NCI-H1436 treated with DMSO at 0.1 percent for 48 hours (cell line): ENCODE measurements around the gene SPATA7.
A peak's percentile ranks its signal among the peaks of the same experiment; 100 is the strongest.
"Not testable (repeated sequence)": the region's sequence is repeated elsewhere in the genome, so short reads cannot be mapped to it uniquely, and the experiment has no call there.

Source experiments
- DNase-seq: peaks from one replicate; lab custom pipeline; 2025; lab: John Stamatoyannopoulos, UW

The SPATA7 gene, protein sequence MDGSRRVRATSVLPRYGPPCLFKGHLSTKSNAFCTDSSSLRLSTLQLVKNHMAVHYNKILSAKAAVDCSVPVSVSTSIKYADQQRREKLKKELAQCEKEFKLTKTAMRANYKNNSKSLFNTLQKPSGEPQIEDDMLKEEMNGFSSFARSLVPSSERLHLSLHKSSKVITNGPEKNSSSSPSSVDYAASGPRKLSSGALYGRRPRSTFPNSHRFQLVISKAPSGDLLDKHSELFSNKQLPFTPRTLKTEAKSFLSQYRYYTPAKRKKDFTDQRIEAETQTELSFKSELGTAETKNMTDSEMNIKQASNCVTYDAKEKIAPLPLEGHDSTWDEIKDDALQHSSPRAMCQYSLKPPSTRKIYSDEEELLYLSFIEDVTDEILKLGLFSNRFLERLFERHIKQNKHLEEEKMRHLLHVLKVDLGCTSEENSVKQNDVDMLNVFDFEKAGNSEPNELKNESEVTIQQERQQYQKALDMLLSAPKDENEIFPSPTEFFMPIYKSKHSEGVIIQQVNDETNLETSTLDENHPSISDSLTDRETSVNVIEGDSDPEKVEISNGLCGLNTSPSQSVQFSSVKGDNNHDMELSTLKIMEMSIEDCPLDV

GRCh38 chr14:88385212-88386101, at the start of gene SPATA7:
TSS of gene SPATA7 (plus strand) at chr14:88385657. CDS start at chr14:88385819, 162 bp downstream.
- peak; percentile 38 for DNase-seq

GRCh38 chr14:88340357-88340756, 45.1 kb upstream of the SPATA7 start:
- DNase-seq = no peak

GRCh38 chr14:88342980-88343379, 42.5 kb upstream of the SPATA7 start:
- DNase-seq = no peak

DNA sequence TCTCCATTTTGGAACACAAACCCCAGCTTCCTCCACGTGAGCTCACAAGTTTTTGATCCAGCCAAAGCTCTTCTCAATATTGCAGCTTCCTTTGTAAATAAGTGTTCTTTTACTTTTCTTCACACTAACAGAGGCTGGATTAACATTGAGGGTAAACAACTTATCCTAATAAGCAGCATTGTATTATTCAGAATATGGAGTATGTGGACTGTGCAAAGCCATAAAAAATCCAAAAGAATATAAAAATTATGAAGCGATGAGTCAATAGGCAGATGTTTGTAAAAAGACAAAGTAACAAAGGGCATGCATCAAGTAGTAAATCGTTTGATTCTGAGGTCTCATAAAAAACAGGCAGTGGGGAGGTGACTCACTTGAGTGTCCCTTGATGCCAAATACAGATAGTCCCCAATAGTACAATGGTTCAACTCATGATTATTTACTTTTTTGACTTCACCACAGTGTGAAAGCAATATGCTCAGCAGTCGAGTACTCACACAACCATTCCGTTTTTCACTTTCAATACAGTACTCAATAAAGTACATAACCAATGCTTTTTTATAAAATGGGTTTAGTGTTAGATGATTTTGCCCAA, 39.3 kb upstream of the SPATA7 start:
- DNase-seq = no peak

DNA sequence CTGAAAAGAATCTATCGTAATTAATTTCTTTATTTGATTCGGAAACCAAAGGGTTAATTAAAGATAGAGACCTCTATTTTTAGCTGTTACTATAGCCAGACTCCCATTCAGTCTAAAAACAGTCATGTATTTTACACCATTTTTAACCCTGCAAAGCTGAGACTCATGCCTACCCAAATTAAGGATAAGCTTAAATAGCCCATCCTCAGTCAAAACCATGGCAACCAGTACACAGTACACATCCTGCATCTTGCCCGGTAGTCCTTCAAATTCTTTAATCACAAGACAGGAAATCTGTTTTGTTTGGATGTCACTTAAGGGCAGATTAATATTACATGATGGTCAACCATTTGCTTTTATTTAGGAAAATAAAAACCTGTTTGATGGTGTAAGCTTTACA, 36.9 kb upstream of the SPATA7 start:
- DNase-seq = no peak

DNA sequence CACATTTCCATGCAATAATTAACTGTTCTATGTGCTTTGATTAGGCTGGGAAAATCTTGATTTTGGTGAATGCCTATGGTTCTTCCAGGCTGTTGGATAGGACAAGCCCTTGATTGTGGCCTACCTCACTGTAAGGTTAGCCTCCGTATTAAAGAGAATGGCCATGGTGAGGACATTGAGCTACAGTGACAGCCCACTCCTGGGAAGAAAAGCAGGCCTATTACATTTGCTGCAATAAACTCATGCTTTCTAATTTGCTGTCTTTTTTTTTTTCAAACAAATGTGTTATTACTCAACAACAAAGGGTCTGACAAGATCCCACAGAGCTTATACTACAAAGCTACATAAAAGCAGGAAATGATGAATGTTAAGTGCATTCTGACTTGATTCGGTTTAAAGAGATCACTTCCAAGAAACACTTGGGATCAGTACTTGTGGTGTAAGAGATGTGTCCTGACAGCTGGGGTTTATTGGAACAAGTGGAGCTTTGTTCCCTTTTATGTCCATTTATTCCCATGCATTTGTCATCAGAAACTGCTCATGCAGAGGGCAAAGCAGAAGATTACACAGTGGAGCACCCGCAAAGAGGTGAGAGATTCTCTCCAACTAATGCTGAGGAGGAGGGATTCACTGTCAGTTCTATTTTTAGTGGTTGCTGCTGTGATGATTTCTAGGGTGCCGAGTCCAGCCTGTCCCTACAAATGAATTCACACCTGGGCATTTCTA, 33.3 kb upstream of the SPATA7 start:
- DNase-seq = peak; percentile 75

DNA sequence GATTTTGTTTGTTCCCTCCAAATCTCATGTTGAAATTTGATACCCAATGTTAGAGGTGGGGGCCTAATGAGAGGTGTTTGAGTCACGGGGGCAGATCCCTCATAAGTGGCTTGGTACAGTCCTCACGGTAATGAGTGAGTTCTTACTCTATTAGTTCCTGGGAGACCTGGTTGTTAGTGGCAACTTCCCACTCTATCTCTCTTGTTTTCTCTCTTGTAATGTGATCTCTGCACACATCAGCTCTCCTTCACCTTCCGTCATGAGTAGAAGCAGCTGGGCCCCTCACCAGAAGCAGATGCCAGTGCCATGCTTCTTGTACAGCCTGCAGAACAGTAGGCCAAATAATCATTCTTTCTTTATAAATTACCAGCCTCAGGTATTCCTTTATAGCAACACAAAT, 32.8 kb upstream of the SPATA7 start:
- peak; percentile 95 for DNase-seq

DNA sequence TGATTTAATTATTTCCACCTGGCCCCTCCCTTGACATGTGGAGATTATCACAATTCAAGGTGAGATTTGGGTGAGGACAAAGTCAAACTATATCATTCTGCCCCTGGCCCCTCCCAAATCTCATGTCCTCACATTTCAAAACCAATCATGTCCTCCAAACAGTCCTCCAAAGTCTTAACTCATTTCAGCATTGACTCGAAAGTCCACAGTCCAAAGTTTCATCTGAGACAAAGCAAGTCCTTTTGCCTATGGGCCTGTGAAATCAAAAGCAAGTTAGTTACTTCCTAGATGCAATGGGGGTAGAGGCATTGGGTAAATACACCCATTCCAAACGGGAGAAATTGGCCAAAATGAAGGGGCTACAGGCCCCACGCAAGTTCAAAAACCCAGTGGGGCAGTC, 31.1 kb upstream of the SPATA7 start:
- no peak for DNase-seq

GRCh38 chr14:88359500-88359899, 26.0 kb upstream of the SPATA7 start:
- no peak for DNase-seq

- DNase-seq = no peak
Observed at GRCh38 chr14:88363644-88364043, 21.8 kb upstream of the SPATA7 start.

GRCh38 chr14:88364710-88365413, 20.6 kb upstream of the SPATA7 start:
- DNase-seq = no peak

GRCh38 chr14:88369496-88369895, 16.0 kb upstream of the SPATA7 start:
- no peak for DNase-seq

DNA sequence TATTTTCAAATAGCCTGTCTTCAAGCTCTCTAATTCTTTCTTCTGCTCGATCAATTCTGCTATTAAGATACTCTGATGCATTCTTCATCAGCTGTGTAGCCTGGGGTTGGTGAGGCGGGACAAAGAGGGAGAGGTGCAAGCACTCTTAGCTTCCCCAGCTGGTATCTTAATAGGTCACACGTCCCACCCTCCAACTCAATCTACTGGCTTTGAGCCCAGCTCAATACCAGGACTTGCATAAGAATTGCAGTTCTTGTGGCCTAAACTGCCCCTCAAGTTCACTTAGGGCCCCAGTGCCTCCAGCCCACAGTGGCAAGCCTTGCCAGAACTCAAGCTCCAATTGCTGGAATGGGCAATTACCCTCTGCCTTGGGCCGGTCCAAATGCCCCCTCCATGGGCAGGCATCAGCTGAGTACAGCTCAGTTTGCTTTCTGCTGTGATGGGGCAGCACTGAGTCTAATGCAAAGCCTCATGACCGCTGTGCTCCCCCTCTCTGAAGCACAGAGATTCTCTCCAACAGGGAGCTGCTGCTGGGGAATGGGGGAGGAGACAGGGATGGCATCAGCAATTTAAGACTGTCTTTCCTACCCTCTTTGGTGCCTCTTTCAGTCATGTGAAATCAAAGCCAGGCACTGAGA, 5.6 kb upstream of the SPATA7 start:
- no peak for DNase-seq

- peak; percentile 1 for DNase-seq
Observed at GRCh38 chr14:88380405-88380804, 5.1 kb upstream of the SPATA7 start.

DNA sequence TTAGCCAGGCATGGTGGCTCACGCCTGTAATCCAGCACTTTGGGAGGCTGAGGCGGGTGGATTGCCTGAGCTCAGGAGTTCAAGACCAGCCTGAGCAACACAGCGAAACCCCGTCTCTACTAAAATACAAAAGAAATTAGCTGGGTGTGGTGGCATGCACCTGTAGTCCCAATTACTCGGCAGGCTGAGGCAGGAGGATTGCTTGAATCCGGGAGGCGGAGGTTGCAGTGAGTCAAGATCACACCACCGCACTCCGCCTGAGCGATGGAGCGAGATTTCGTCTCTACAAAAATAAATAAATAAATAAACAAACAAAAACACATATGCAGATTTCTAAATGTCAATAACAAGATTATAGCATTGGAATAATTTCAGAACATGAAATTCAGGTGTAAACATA, 3.8 kb upstream of the SPATA7 start:
- not testable (repeated sequence) for DNase-seq

GRCh38 chr14:88384718-88385117, 739 bp upstream of the SPATA7 start:
- DNase-seq = no peak

- no peak for DNase-seq
Observed at GRCh38 chr14:88386256-88386794, 868 bp downstream of the SPATA7 start.

DNA sequence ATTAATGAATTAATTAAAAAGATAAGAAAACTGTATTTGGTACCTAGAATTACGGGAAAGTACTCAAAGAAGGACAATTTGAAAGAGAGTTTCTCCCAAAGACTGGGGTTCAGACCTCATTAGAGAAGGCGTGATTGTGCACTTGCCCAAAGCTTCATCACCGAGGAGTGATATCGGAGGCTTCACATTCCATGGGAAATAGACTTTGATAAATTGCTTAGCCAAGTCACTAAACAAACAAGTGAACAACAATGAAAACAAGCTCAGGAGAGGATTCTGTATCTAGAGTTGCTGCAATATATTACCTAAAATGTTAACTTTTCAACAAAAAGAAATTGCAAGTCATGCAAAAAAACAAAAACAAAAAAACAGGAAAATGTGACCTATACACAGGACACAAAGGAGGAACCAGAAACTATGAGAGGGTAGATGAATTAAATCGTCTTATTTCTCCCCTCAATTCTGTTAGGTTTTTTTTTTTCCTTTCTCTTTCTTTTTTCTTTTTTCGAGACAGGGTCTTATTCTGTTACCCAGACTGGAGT, 3.4 kb downstream of the SPATA7 start:
- DNase-seq = no peak

GRCh38 chr14:88392609-88393008, 7.2 kb downstream of the SPATA7 start:
- DNase-seq = no peak

DNA sequence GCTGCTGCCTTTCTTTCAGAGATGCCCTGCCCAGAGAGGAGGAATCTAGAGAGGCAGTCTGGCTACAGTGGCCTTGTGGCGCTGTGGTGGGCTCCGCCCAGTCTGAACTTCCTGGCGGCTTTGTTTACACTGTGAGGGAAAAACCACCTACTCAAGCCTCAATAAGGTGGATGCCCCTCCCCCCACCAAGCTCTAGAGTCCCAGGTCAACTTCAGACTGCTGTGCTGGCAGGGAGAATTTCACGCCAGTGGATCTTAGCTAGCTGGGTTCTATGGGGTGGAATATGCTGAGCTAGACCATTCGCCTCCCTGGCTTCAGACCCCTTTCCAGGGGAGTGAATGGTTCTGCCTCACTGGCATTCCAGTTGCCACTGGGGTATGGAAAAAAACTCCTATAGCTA, 25.6 kb downstream of the SPATA7 start:
- DNase-seq = no peak
